ENCODE results near the gene CT47A7.
"Not testable (repeated sequence)": the region's sequence is repeated elsewhere in the genome, so short reads cannot be mapped to it uniquely, and the experiment has no call there.

CT47A7 gene

GRCh38 chrX:120956500-120956899 is at the start of gene CT47A7:
Gene CT47A7 (minus strand): TSS chrX:120956600. CDS start chrX:120956345, 255 bp downstream.
- DNase-seq = not testable (repeated sequence)

GRCh38 chrX:121000589-121000988 is 44.2 kb upstream of the CT47A7 start:
- DNase-seq = no peak

GRCh38 chrX:120999413-120999812 is 43.0 kb upstream of the CT47A7 start:
- DNase-seq = no peak

- DNase-seq = not testable (repeated sequence)
These were observed 29.3 kb upstream of the CT47A7 start, which contains the start of gene CT47A1 for GRCh38 chrX:120985660-120986059. Gene CT47A1 (minus strand): TSS chrX:120985760. CDS start chrX:120985529, 231 bp downstream.

All from RPMI8226 (cell line).